ENCODE data around the gene ADAMTS13. TPM values are rescaled to one million over a fixed set of nuclear protein-coding genes. Genes with fewer than 3 reads are reported as not detected.

The ADAMTS13 gene
- total RNA-seq, 4 donors from 2014 or later = 1.0 to 2.2 (median 1.4) TPM

GRCh38 chr9:133393399-133393798, 28.8 kb upstream of the ADAMTS13 start:
- intact Hi-C loops (cut with DNase I; ENCODE audit: low total_unique reads) = no loop called here
- H3K9me3 ChIP-seq = no peaks in the 10 kb centered on the region
- in situ Hi-C loops (cut with MboI; ENCODE audit: low sequenced_read_pairs in 4 of 4) = no loop called here

GRCh38 chr9:133394687-133395271, 27.4 kb upstream of the ADAMTS13 start:
- TF ChIP-seq CTCF (IDR thresholded peaks at IDR 0.05 in 4 of 5, conservative IDR thresholded peaks at IDR 0.05 in 1 of 5) (no peak), POLR2A (IDR thresholded peaks at IDR 0.05) (no peak)
- peaks cover 7 to 22% (median 21%) of the 10 kb centered on the region in 3 donors for H3K27me3 ChIP-seq

More at GRCh38 chr9:133393399-133393798, 28.8 kb upstream of the ADAMTS13 start:
- H3K4me1 ChIP-seq = no peaks in the 10 kb centered on the region
- DNase-seq = no peak
- H3K4me3 ChIP-seq = no peak overlapping the region
- H3K36me3 ChIP-seq = no peaks in the 10 kb centered on the region
- TF ChIP-seq CTCF (IDR thresholded peaks at IDR 0.05 in 4 of 5, conservative IDR thresholded peaks at IDR 0.05 in 1 of 5) (no peak), POLR2A (IDR thresholded peaks at IDR 0.05) (no peak)
- no peak for ATAC-seq
- no peak overlapping the region for H3K27ac ChIP-seq
- H3K27me3 ChIP-seq = peaks cover 7 to 22% (median 21%) of the 10 kb centered on the region in 3 donors

GRCh38 chr9:133396952-133397351, 25.2 kb upstream of the ADAMTS13 start:
- peaks cover 7 to 21% (median 13%) of the 10 kb centered on the region in 3 donors for H3K27me3 ChIP-seq
- H3K9me3 ChIP-seq = no peaks in the 10 kb centered on the region
- in situ Hi-C loops (cut with MboI; ENCODE audit: low sequenced_read_pairs in 4 of 4) (no loop called here), intact Hi-C loops (cut with DNase I; ENCODE audit: low total_unique reads) (no loop called here)
- H3K4me3 ChIP-seq = no peak overlapping the region
- H3K4me1 ChIP-seq = no peaks in the 10 kb centered on the region
- H3K36me3 ChIP-seq = no peaks in the 10 kb centered on the region
- no peak overlapping the region for H3K27ac ChIP-seq
- TF ChIP-seq POLR2A (IDR thresholded peaks at IDR 0.05) = no peak
- peak in 1 of 5 experiments; percentile 13 for TF ChIP-seq CTCF (IDR thresholded peaks at IDR 0.05 in 4 of 5, conservative IDR thresholded peaks at IDR 0.05 in 1 of 5)
- ATAC-seq (peak in 1 of 2 donors; percentile 26), DNase-seq (no peak)

More at GRCh38 chr9:133394687-133395271, 27.4 kb upstream of the ADAMTS13 start:
- in situ Hi-C loops (cut with MboI; ENCODE audit: low sequenced_read_pairs in 4 of 4) = no loop called here
- no peak overlapping the region for H3K27ac ChIP-seq
- H3K36me3 ChIP-seq = no peaks in the 10 kb centered on the region
- intact Hi-C loops (cut with DNase I; ENCODE audit: low total_unique reads) = no loop called here
- no peak overlapping the region for H3K4me3 ChIP-seq
- no peak for ATAC-seq
- no peak for DNase-seq
- H3K9me3 ChIP-seq = no peaks in the 10 kb centered on the region
- H3K4me1 ChIP-seq = no peaks in the 10 kb centered on the region

GRCh38 chr9:133397370-133397769, 24.8 kb upstream of the ADAMTS13 start:
- ATAC-seq = no peak
- no peak overlapping the region for H3K27ac ChIP-seq

More at GRCh38 chr9:133397370-133397769, 24.8 kb upstream of the ADAMTS13 start:
- Histone ChIP-seq H3K4me1 (no peaks in the 10 kb centered on the region), H3K36me3 (no peaks in the 10 kb centered on the region), H3K27me3 (peaks cover 7 to 21% (median 13%) of the 10 kb centered on the region in 3 donors), H3K9me3 (no peaks in the 10 kb centered on the region), H3K4me3 (no peak overlapping the region)
- intact Hi-C loops (cut with DNase I; ENCODE audit: low total_unique reads) = no loop called here
- TF ChIP-seq POLR2A (IDR thresholded peaks at IDR 0.05) (no peak), CTCF (IDR thresholded peaks at IDR 0.05 in 4 of 5, conservative IDR thresholded peaks at IDR 0.05 in 1 of 5) (no peak)
- in situ Hi-C loops (cut with MboI; ENCODE audit: low sequenced_read_pairs in 4 of 4) = no loop called here
- no peak for DNase-seq
